HG02973 (cell line): ENCODE measurements around the gene NCR1.
A peak's percentile ranks its signal among the peaks of the same experiment; 100 is the strongest.
"Not testable (repeated sequence)": the region's sequence is repeated elsewhere in the genome, so short reads cannot be mapped to it uniquely, and the experiment has no call there.

ENCODE experiments used
- ATAC-seq: cut with Tn5 transposase; IDR thresholded peaks from one replicate; pipeline ENCODE4 v1.9.1; 2021; ENCODE audit warnings: moderate library complexity; ENCODE audit not compliant: unreplicated experiment

Gene NCR1

GRCh38 chr19:54906819-54907218 is 871 bp downstream of the NCR1 start:
- ATAC-seq, result no peak

GRCh38 chr19:54907899-54908298 is 2.0 kb downstream of the NCR1 start:
- ATAC-seq, result not testable (repeated sequence)

- ATAC-seq, result no peak
Observed at GRCh38 chr19:54916822-54917221, 10.9 kb downstream of the NCR1 start.

GRCh38 chr19:54918499-54918898 is 12.6 kb downstream of the NCR1 start:
- ATAC-seq, result no peak

- not testable (repeated sequence) for ATAC-seq
Observed at GRCh38 chr19:54919646-54920563, 14.0 kb downstream of the NCR1 start.

- no peak for ATAC-seq
Observed at GRCh38 chr19:54921082-54921481, 15.1 kb downstream of the NCR1 start.

GRCh38 chr19:54923276-54923675 is 17.3 kb downstream of the NCR1 start:
- no peak for ATAC-seq

- no peak for ATAC-seq
Observed at GRCh38 chr19:54928299-54928698, 22.4 kb downstream of the NCR1 start.

- peak; percentile 72 for ATAC-seq
Observed at GRCh38 chr19:54937926-54938325, 32.0 kb downstream of the NCR1 start.

- no peak for ATAC-seq
Observed at GRCh38 chr19:54938906-54939305, 33.0 kb downstream of the NCR1 start.

- not testable (repeated sequence) for ATAC-seq
Observed at GRCh38 chr19:54939538-54939937, 33.6 kb downstream of the NCR1 start.

GRCh38 chr19:54943772-54944361 is 37.9 kb downstream of the NCR1 start:
- ATAC-seq, result not testable (repeated sequence)

GRCh38 chr19:54947381-54947780 is 41.4 kb downstream of the NCR1 start, which contains the start of gene NLRP7:
Gene NLRP7, minus strand, starts transcription at chr19:54947530.
- no peak for ATAC-seq

- ATAC-seq, result no peak
Observed at GRCh38 chr19:54949412-54949811, 43.5 kb downstream of the NCR1 start.

GRCh38 chr19:54950580-54950979 is 44.6 kb downstream of the NCR1 start:
- ATAC-seq, result not testable (repeated sequence)

- no peak for ATAC-seq
Observed at GRCh38 chr19:54952591-54953344, 46.8 kb downstream of the NCR1 start.

GRCh38 chr19:54953345-54953713 is 47.4 kb downstream of the NCR1 start:
- not testable (repeated sequence) for ATAC-seq

GRCh38 chr19:54955376-54955775 is 49.4 kb downstream of the NCR1 start:
- no peak for ATAC-seq

GRCh38 chr19:54959840-54960239 is 53.9 kb downstream of the NCR1 start:
- no peak for ATAC-seq
